GM12892 (cell line): ENCODE results near the gene KCNH1.

Source experiments
- DNase-seq: peaks from one replicate; pipeline ENCODE4 v3.0.0; 2011; ENCODE audit not compliant: insufficient read length
- FAIRE-seq: peaks from 2 replicates; lab custom pipeline; 2011; peaks lifted over from hg19 to GRCh38; lab: Jason Lieb, UNC
- POLR2A ChIP-seq: IDR thresholded peaks from 2 replicates; pipeline ENCODE4 v1.6.1; 2011; ENCODE audit warnings: low read depth, low read length, control low read depth
- POLR2AphosphoS5 ChIP-seq: IDR thresholded peaks from 2 replicates; pipeline ENCODE4 v1.6.1; 2011; ENCODE audit warnings: low read depth, low read length, control low read depth
- TAF1 ChIP-seq: IDR thresholded peaks from 2 replicates; pipeline ENCODE4 v1.6.1; 2011; ENCODE audit warnings: low read depth, mild to moderate bottlenecking, control low read depth, low read length, borderline replicate concordance

The KCNH1 gene

GRCh38 chr1:210739627-210740026 is 394.3 kb downstream of the KCNH1 start:
- FAIRE-seq: no peak

GRCh38 chr1:210738256-210738655 is 395.7 kb downstream of the KCNH1 start:
- DNase-seq (no peak), FAIRE-seq (no peak)
- TF ChIP-seq POLR2AphosphoS5 (no peak), TAF1 (no peak), POLR2A (no peak)

More at GRCh38 chr1:210739627-210740026, 394.3 kb downstream of the KCNH1 start:
- DNase-seq: no peak
- TF ChIP-seq POLR2AphosphoS5: no peak
- no peak for TF ChIP-seq POLR2A
- no peak for TF ChIP-seq TAF1

DNA sequence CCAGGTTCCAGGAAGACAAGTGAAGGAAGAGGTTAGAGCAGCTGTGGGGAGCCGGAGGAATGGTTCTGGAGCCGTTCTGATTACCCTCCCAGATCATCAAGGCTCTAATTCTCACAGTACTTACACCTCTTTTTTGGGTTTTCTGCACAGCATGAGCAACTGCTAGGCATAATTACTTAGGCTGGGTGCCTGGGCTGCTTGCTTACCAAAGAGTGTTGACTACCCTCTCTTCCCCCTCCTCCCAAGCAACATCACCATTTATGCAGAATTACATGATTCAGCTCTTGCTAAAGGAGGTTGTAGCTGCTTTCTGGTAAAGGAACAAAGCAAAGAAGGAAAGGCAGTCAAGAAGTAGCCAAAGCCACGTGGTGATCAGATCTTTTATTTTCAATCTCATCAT is 397.2 kb downstream of the KCNH1 start:
- no peak for DNase-seq
- no peak for FAIRE-seq
- TF ChIP-seq POLR2A: no peak
- no peak for TF ChIP-seq TAF1
- no peak for TF ChIP-seq POLR2AphosphoS5

- DNase-seq: no peak
- TF ChIP-seq POLR2AphosphoS5: no peak
- TF ChIP-seq TAF1: no peak
- no peak for TF ChIP-seq POLR2A
- no peak for FAIRE-seq
Observed at GRCh38 chr1:210731597-210731996, 402.4 kb downstream of the KCNH1 start.

- no peak for FAIRE-seq
- DNase-seq: no peak
- no peak for TF ChIP-seq POLR2AphosphoS5
- no peak for TF ChIP-seq TAF1
- no peak for TF ChIP-seq POLR2A
Observed at GRCh38 chr1:210731193-210731592, 402.8 kb downstream of the KCNH1 start.

GRCh38 chr1:210730023-210730422 is 403.9 kb downstream of the KCNH1 start:
- DNase-seq (no peak), FAIRE-seq (no peak)
- TF ChIP-seq POLR2AphosphoS5 (no peak), TAF1 (no peak), POLR2A (no peak)

- TF ChIP-seq TAF1 (no peak), POLR2AphosphoS5 (no peak), POLR2A (no peak)
- DNase-seq: no peak
- no peak for FAIRE-seq
Observed at GRCh38 chr1:210728437-210729149, 405.4 kb downstream of the KCNH1 start.

- no peak for FAIRE-seq
- DNase-seq: no peak
- TF ChIP-seq TAF1: no peak
- no peak for TF ChIP-seq POLR2AphosphoS5
- TF ChIP-seq POLR2A: no peak
Observed at GRCh38 chr1:210727709-210728108, 406.2 kb downstream of the KCNH1 start.

- DNase-seq: no peak
- TF ChIP-seq TAF1: no peak
- TF ChIP-seq POLR2A: no peak
- no peak for TF ChIP-seq POLR2AphosphoS5
- no peak for FAIRE-seq
Observed at GRCh38 chr1:210726621-210727020, 407.3 kb downstream of the KCNH1 start.

GRCh38 chr1:210724768-210725167 is 409.2 kb downstream of the KCNH1 start:
- TF ChIP-seq TAF1 (no peak), POLR2A (no peak), POLR2AphosphoS5 (no peak)
- DNase-seq (no peak), FAIRE-seq (no peak)

- FAIRE-seq: no peak
- no peak for DNase-seq
- TF ChIP-seq POLR2A: no peak
- no peak for TF ChIP-seq POLR2AphosphoS5
- TF ChIP-seq TAF1: no peak
Observed at GRCh38 chr1:210723646-210724045, 410.3 kb downstream of the KCNH1 start.

DNA sequence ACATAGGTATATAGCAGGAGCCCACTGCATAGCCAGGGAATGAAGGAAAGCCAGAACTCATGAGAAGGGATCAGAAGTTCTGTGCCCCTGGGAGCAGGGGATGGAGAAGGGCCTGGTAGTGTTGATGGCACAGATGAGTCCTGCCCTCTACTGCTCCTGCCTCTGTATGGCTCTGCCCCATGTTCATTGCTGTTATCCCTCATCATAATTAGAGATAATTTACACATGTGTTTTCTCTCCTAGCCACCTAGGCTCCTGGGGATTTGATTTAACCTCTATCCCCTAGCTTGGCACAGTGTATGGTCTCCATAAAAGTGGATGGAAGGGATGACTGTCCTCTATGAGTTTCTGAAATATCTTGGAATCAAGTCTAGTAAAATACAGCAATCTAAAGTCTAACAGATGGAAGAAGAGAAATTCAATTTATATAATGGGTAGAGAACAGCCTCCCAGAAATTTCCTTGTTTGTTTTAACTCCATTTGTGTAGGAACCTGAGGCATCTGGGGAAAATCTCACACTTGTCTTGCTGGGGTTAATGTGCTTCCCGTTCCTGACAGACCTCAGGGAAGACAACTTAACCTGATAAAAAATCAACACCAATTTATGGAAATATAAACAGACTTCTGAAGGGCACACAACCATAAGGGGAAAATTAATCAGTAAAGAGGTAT is 411.4 kb downstream of the KCNH1 start:
- no peak for DNase-seq
- FAIRE-seq: no peak
- no peak for TF ChIP-seq POLR2A
- no peak for TF ChIP-seq POLR2AphosphoS5
- no peak for TF ChIP-seq TAF1

DNA sequence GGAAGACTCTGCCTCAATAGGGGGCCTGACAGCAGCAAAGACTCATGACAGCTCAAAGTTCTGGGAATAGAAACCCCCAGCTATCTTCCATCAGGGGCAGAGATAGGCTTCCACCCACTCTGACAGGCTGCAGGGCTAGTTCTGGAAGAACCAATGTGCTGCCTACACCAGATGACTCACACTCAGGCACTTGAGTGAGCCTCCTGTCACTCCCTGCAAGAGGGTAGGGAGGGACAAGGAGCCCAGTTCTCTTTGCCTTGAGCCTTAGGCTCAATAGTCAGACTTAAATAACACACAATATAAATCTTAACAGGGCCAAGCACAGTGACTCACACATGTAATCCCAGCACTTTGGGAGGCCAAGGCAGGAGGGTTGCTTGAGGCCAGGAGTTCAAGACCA is 418.9 kb downstream of the KCNH1 start:
- no peak for TF ChIP-seq POLR2AphosphoS5
- no peak for TF ChIP-seq POLR2A
- no peak for TF ChIP-seq TAF1
- DNase-seq (no peak), FAIRE-seq (no peak)
